Stomach smooth muscle (tissue), 2 donors: ENCODE measurements around the gene KPTN.

Source experiments
- H3K27ac ChIP-seq: one replicate; pipeline ENCODE4 v1.7.0; 2013; ENCODE audit warnings: mild to moderate bottlenecking, low read length, inconsistent platforms
- H3K27me3 ChIP-seq, 2 donors: one replicate each; pipeline ENCODE4 v1.7.0; 2013; ENCODE audit warnings: low read length in 2 of 2; ENCODE audit not compliant: insufficient read depth in 2 of 2, control insufficient read depth in 1 of 2
- H3K36me3 ChIP-seq, 2 donors: one replicate each; pipeline ENCODE4 v1.7.0; 2013; ENCODE audit warnings: low read length in 2 of 2; ENCODE audit not compliant: control insufficient read depth in 2 of 2, insufficient read depth in 2 of 2
- H3K4me1 ChIP-seq: one replicate; pipeline ENCODE4 v1.7.0; 2013; ENCODE audit warnings: low read length; ENCODE audit not compliant: control insufficient read depth, insufficient read depth
- H3K4me3 ChIP-seq, 2 donors: one replicate each; pipeline ENCODE4 v1.7.0; 2013; ENCODE audit warnings: low read length in 2 of 2
- H3K9ac ChIP-seq, 2 donors: one replicate each; pipeline ENCODE4 v1.7.0; 2013; ENCODE audit warnings: low read length in 2 of 2, mild to moderate bottlenecking in 1 of 2
- H3K9me3 ChIP-seq, 2 donors: one replicate each; pipeline ENCODE4 v1.7.0; 2013; ENCODE audit warnings: low read length in 2 of 2; ENCODE audit not compliant: control insufficient read depth in 2 of 2
- donor health status: healthy.
- donor health status: Pancreatic carcinoma.

Gene KPTN

GRCh38 chr19:47476438-47476972 lies 7.5 kb downstream of the KPTN start:
- Histone ChIP-seq H3K4me3 (no peak overlapping the region), H3K9me3 (no peaks in the 10 kb centered on the region), H3K27ac (no peak overlapping the region), H3K4me1 (peaks cover 7% of the 10 kb centered on the region), H3K36me3 (no peaks in the 10 kb centered on the region), H3K9ac (no peak overlapping the region), H3K27me3 (no peaks in the 10 kb centered on the region)

DNA sequence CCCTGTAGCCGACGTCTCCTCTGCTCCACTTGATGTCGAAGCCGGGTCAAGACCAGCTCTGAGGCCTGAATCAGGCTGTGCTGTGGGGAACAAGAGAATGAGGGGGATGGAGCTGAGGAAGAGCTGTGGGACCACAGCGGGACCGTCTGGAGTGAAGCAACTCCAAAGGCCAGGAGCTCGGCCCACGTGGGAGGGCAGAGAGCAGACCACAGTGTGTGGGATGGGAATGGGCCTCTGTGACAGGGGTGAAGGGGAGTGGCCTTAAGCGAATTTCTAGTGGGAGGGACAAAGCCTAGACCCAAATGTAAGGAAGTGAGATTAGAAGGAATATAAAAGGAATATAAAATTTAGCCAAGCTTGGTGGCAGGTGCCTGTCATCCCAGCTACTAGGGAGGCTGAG lies 8.6 kb downstream of the KPTN start:
- Histone ChIP-seq H3K36me3 (no peaks in the 10 kb centered on the region), H3K9me3 (no peaks in the 10 kb centered on the region), H3K4me1 (peaks cover 14% of the 10 kb centered on the region), H3K9ac (no peak overlapping the region), H3K27ac (no peak overlapping the region), H3K4me3 (no peak overlapping the region), H3K27me3 (no peaks in the 10 kb centered on the region)

DNA sequence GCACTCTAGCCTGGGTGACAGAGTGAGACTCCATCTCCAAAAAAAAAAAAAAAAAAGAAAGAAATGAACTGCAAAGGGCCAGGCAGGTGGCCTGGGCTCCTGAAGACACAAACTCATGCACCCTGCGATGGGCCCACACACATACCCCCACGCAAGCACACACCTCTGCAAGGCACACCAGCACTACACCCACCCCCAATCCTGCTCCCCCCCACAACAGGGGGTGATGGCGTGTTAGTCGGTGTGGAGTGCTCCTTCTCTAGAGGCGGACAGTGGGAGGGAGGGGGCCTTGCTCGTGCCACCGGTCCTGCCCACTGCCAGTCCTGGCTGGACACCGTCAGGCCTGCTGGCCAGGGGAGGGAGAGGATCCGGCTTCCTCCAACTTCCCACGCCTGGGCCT lies 10.7 kb downstream of the KPTN start:
- peaks cover 0 to 2% of the 10 kb centered on the region in 2 donors for H3K27me3 ChIP-seq
- no peak overlapping the region for H3K4me3 ChIP-seq
- no peak overlapping the region for H3K9ac ChIP-seq
- peaks cover 35% of the 10 kb centered on the region for H3K4me1 ChIP-seq
- H3K9me3 ChIP-seq: no peaks in the 10 kb centered on the region
- no peaks in the 10 kb centered on the region for H3K36me3 ChIP-seq
- H3K27ac ChIP-seq: no peak overlapping the region

GRCh38 chr19:47471733-47472457 lies 12.1 kb downstream of the KPTN start, which contains the start of gene SLC8A2:
Gene SLC8A2 (minus strand): TSS chr19:47471893. CDS start chr19:47466403, 5,490 bp downstream.
- H3K36me3 ChIP-seq: no peaks in the 10 kb centered on the region
- peaks cover 0 to 2% of the 10 kb centered on the region in 2 donors for H3K27me3 ChIP-seq
- no peaks in the 10 kb centered on the region for H3K9me3 ChIP-seq
- H3K4me3 ChIP-seq: peak within 1 kb of the TSS; percentile 72 to 81
- peaks cover 38% of the 10 kb centered on the region for H3K4me1 ChIP-seq
- H3K9ac ChIP-seq: peak within 1 kb of the TSS; percentile 74 to 76
- H3K27ac ChIP-seq: peak within 1 kb of the TSS; percentile 67

- Histone ChIP-seq H3K4me1 (peaks cover 38% of the 10 kb centered on the region), H3K9me3 (no peaks in the 10 kb centered on the region), H3K27me3 (peaks cover 0 to 2% of the 10 kb centered on the region in 2 donors), H3K27ac (peak overlapping the region; percentile 67), H3K4me3 (peak overlapping the region; percentile 72 to 78), H3K9ac (peak overlapping the region; percentile 74 to 76), H3K36me3 (no peaks in the 10 kb centered on the region)
These were observed 12.7 kb downstream of the KPTN start for GRCh38 chr19:47471381-47471732.

DNA sequence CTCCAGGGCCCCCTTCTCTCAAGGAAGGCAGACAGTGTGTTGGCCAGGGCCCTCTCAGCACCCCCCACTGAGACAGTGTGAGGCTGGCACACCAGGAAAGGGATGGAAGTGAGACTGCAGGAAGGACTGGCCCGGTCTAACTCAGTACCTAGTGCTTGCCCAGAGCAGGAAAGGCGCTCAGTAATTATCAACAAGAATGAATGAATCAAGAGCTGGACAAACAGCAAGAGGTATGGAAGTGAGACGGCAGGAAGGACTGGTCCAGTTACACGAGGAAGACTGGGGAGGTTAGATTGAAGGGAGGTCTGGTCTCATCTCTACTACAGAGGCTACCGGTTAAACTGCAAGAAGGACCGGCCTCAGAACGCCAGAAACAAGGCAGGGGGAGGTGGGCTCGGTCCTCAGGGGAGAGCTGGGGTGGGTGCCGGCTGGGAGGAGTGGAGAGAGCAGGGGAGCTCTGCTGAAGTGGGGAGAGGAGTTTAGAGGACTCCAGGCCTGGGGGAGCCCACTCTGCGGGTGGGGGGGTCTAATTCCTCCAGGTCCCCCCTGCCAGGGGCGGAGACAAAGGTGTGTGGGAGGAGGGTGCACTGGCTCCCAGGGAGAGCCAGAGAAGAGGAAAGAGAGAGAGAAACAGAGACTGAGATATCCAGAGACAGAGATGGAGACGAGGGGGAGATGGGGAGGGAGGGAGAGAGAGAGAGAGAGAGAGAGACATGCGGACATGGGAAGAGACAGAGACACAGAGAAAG lies 13.4 kb downstream of the KPTN start:
- H3K4me1 ChIP-seq: peaks cover 38% of the 10 kb centered on the region
- H3K4me3 ChIP-seq: peak overlapping the region; percentile 72 to 78
- peaks cover 0 to 2% of the 10 kb centered on the region in 2 donors for H3K27me3 ChIP-seq
- H3K27ac ChIP-seq: peak overlapping the region; percentile 67
- H3K9me3 ChIP-seq: no peaks in the 10 kb centered on the region
- no peaks in the 10 kb centered on the region for H3K36me3 ChIP-seq
- H3K9ac ChIP-seq: peak overlapping the region; percentile 74 to 76

- H3K27ac ChIP-seq: peak overlapping the region; percentile 67
- H3K36me3 ChIP-seq: peaks cover 3 to 4% of the 10 kb centered on the region in 2 donors
- H3K4me3 ChIP-seq: peak overlapping the region; percentile 72 to 78
- peak overlapping the region; percentile 51 to 61 for H3K9ac ChIP-seq
- no peaks in the 10 kb centered on the region for H3K9me3 ChIP-seq
- peaks cover 0 to 3% of the 10 kb centered on the region in 2 donors for H3K27me3 ChIP-seq
- H3K4me1 ChIP-seq: peaks cover 38% of the 10 kb centered on the region
These were observed 14.3 kb downstream of the KPTN start for GRCh38 chr19:47469719-47470118.

- Histone ChIP-seq H3K27me3 (peaks cover 0 to 3% of the 10 kb centered on the region in 2 donors), H3K27ac (peak overlapping the region; percentile 67), H3K4me1 (peaks cover 38% of the 10 kb centered on the region), H3K36me3 (peaks cover 3 to 5% of the 10 kb centered on the region in 2 donors), H3K9me3 (no peaks in the 10 kb centered on the region), H3K4me3 (peak overlapping the region; percentile 72 to 78), H3K9ac (peak overlapping the region in 1 of 2 donors; percentile 61)
These were observed 14.7 kb downstream of the KPTN start for GRCh38 chr19:47469363-47469700.

- Histone ChIP-seq H3K4me1 (peaks cover 38% of the 10 kb centered on the region), H3K9ac (no peak overlapping the region), H3K27me3 (peaks cover 0 to 3% of the 10 kb centered on the region in 2 donors), H3K36me3 (peaks cover 3 to 5% of the 10 kb centered on the region in 2 donors), H3K27ac (peak overlapping the region; percentile 67), H3K4me3 (no peak overlapping the region), H3K9me3 (no peaks in the 10 kb centered on the region)
These were observed 16.1 kb downstream of the KPTN start for GRCh38 chr19:47467914-47468313.

DNA sequence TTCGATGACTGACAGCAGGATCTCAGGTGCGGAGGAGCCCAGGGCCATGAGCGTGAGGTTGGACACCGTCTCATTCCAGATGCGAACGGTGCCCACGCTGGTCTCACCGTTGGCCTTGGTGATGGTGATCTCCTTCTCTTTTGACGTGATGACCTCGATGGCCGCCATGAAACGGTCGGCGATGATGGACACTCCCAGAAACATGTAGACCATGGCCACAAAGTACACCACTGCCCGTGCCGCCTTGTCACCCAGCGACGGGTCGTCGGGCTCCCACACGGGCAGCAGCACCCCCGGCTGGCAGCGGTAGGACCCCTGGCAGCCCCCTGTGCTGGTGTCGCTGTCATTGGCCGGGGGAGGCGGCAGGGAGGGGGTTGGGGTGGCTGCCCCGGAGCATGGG lies 18.1 kb downstream of the KPTN start:
- no peak overlapping the region for H3K27ac ChIP-seq
- H3K4me3 ChIP-seq: no peak overlapping the region
- no peaks in the 10 kb centered on the region for H3K9me3 ChIP-seq
- peaks cover 3 to 10% of the 10 kb centered on the region in 2 donors for H3K36me3 ChIP-seq
- peaks cover 29% of the 10 kb centered on the region for H3K4me1 ChIP-seq
- H3K27me3 ChIP-seq: peaks cover 0 to 3% of the 10 kb centered on the region in 2 donors
- H3K9ac ChIP-seq: no peak overlapping the region
